ENCODE results near the gene KPNA1.
A peak's percentile ranks its signal among the peaks of the same experiment; 100 is the strongest.

The KPNA1 gene

DNA sequence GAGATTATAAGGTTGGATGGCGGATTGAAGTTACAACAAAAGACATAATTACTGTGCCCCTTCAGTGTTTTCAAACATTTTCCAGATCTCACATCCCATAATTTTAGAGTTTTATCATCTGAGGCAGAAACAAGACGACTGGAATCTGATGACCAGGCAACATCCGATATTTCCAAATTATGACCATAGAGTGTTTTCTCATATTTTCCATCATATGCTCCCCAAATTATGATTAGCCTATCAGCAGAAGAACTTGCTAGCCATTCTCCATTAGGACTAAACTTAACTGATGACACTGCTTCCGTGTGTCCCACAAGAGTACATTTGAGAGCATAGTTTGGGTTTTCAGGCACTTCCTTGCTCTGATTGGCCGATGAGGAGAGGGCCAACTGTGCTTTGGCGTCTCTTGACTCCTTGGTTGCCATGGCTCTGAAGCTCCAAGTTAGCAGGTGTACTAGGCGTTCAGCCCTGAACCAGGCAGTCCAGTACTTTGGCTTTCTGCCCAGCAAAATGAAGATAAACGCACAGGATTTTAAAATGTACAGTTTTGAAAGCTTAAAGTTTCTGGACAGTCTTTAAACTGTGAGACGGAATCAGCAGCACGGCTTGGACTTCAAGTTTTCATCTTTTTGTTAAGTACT lies 99.5 kb downstream of the KPNA1 start:
- peak; percentile 30 for DNase-seq (ENCODE audit: low spot score)

DNA sequence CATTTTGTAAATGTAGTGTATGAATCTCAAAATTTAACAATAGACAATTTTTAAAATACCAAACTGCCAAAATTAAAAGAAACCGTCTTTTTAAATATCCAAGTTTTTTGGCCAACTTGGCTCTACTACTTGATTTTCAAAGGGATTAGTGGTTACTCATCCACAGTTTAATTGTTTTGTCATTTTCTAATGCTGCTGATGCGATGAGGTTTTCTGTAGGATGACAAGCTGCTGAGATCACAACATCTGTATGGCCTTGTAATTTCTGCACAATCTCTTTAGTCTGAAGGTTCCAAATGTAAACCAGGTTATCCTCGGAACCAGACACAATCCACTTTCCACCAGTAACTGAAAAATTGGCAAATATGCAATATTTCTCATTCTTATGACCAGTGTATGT lies 100.3 kb downstream of the KPNA1 start:
- DNase-seq (ENCODE audit: low spot score): no peak

DNA sequence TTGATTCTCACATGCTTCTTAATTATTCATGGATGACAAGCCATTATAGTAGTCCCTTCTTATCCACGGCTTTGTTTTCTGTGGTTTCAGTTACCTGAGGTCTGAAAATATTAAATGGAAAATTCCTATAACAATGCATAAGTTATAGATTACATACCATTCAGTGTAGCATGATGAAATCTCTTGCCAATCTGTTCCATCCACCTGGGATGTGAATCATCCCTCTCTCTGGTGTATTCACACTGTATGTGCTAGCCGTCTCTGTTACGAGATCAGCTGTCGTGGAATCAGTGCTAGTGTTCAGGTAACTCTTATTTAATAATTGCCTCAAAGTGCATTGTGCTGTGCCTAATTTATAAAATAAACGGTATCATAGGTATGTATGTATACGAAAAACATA lies 104.1 kb downstream of the KPNA1 start:
- DNase-seq (ENCODE audit: low spot score): no peak

DNA sequence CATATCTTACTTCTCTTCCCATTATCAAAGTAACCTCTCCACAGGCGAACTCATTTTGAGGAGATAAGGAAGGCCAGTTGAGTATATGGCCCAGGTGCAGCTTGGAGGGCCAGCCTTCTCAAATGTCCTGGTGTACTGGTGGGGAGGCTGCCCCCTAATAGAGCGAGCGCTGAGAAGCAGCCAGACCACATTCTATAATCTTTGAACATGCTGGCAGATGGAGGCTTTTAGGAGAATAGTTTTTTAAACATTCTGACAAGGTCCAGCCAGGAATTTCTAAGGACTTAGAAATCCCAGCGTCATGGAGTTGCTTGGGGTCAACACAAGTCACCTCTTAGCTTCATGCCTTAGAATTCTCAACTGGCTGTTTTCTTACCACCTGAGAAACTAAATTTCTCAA lies 104.6 kb downstream of the KPNA1 start:
- no peak for DNase-seq (ENCODE audit: low spot score)

GRCh38 chr3:122409446-122409845 lies 105.3 kb downstream of the KPNA1 start:
- DNase-seq (ENCODE audit: low spot score): no peak

GRCh38 chr3:122407946-122408345 lies 106.8 kb downstream of the KPNA1 start:
- no peak for DNase-seq (ENCODE audit: low spot score)

- DNase-seq (ENCODE audit: low spot score): no peak
These were observed 108.5 kb downstream of the KPNA1 start for GRCh38 chr3:122406198-122406597.

DNA sequence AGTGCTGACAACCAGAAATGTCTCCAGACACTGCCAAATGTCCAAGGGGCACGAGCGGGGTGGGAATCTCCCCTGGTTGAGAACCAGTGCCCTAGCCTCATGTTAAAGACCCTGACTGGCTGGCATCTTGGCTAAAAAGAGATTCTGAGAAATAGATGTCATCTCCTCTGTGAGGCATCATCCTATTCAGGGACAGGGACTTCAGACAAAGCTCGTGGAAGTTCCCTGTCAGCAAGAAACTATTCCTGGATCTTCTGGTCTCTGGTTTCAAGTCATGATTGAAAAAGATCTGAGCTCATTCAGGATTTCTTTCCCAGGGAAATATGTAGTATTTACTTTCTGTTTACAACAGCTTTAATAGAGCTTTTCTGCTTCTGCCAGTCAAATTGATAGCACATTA lies 109.7 kb downstream of the KPNA1 start:
- DNase-seq (ENCODE audit: low spot score): no peak

DNA sequence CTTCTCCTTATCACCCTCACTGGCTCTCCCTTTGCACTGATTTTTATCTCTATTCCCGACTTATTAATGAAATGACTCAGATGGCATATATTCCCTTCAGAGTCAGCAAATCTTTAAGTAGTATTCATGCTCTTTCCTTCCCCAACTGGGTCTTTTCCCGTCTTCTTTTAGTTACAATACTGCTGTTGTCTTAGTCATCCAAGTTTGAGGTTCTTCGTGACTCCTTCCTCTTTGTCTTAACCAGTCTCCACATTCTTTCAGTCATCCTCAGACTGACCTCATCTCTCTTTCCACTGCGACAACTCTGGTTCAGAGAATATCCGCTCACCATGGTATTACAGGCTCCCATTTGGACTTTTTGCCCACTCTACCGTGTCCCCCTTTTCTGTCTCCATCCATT lies 111.2 kb downstream of the KPNA1 start:
- DNase-seq (ENCODE audit: low spot score): no peak

GRCh38 chr3:122398920-122399319 lies 115.8 kb downstream of the KPNA1 start:
- DNase-seq (ENCODE audit: low spot score): no peak

DNA sequence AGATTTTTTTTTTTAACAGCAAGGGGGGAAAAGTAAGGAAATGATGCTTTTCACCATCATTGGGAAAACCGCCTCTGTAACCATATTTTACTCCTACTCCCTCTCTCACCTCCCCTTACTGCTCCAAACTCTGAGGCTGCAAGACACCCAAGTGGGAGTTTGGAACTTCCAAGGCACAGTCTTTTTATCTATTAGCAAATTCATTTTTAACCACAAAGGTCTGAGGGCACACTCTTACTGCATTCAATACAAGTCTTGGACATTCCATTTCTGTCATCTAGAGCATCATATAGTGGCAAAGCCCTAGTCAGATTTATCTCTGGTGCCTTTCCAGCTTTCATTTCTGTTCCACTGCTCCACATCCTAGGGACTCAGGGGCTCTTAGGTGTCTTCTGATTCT lies 117.5 kb downstream of the KPNA1 start:
- DNase-seq (ENCODE audit: low spot score): no peak

DNA sequence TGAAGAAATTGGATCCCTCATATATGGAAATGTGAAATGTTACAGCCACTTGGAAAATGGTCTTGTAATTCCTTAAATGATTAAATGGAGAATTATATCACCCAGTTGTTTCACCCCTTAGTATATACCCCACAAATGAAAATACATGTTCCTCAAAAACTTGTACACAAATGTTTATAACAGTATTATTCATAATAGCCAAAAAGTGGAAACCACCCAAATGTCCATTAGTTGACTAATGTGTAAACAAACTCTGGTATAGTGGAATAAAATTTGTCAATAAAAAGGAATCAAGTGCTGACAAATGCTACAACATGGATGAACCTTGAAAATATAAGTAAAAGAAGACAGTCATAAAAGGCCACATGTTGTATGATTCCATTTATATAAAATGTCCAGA lies 118.2 kb downstream of the KPNA1 start:
- no peak for DNase-seq (ENCODE audit: low spot score)

DNA sequence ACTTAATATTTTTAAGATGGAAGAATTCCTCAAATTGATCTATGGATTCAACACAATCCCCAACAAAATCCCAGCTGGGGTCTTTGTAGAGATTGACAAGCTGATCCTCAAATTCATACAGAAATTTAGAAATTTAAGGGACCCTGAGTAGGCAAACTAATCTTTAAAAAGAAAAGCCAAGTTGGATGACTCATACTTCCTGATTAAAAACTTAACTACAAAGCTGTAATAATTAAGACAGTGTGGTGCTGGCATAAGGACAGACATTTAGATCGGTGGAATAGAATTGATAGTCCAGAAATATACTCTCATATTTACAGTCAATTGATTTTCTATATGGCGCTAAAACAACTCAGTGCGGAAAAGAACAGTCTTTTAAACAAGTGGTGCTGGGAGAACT lies 119.2 kb downstream of the KPNA1 start:
- DNase-seq (ENCODE audit: low spot score): no peak

DNA sequence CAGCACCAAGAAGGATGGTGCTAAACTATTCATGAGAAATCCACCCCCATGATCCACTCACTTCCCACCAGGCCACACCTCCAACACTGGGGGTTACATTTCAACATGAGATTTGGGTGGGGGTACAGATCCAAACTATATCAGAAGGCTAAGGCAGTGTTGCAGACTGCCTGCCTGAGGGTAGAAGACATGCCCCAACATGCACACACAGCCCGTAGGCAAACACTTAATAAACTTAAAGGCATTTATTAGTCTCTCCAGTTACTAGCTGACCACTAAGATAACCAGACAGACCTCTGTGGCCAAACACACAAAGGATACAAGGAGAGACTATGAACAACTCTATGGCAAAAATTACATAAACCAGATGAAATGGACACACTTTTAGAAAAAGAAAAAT lies 120.6 kb downstream of the KPNA1 start:
- DNase-seq (ENCODE audit: low spot score): no peak

DNA sequence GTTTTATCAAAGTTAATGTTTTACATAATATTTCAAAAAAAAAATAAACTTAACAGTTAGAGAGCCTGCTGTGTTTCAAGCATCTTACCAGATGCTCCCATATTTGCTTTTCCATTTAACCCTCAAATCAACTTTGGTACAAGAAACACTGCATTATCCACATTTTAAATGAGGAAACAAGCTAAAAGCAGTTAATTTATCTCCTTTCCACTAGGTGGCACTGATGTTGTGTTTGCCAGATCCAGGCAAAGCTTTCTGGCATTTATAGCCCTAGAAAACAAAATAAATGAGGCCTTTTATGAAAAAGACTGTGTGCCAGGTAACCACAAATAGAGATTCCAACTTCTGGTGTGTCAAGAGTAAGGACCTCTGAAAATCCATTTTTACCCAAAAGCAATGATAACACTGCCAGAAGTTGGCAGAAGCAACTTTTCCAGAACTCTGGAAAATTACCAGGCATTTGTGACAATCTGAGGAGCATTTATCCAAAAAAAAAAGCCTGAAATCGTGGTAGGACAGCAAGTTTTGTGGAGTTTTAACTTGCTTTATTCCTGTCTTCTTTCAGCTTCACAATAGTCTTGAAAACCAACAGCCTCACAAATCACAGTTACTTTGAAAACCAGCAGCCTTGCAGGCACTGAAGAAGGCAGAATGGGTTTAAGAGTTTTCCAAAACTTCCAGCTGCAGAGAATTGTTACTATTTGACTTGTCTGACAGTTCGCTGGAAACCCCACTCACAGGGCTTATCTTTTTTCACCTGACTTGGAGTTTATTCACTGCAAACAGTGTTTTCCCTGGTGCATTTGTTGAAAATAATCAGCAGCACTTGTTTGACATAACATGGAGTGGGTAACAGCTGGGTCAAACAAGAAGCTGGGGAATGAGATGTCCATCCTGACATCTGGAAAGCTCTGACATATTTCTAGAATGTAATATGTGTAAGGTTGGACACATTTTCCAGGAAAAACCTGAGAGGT lies 121.6 kb downstream of the KPNA1 start:
- DNase-seq (ENCODE audit: low spot score): peak; percentile 37

- DNase-seq (ENCODE audit: low spot score): no peak
These were observed 122.9 kb downstream of the KPNA1 start for GRCh38 chr3:122391681-122392446.

GRCh38 chr3:122390665-122391064 lies 124.1 kb downstream of the KPNA1 start:
- DNase-seq (ENCODE audit: low spot score): no peak

DNA sequence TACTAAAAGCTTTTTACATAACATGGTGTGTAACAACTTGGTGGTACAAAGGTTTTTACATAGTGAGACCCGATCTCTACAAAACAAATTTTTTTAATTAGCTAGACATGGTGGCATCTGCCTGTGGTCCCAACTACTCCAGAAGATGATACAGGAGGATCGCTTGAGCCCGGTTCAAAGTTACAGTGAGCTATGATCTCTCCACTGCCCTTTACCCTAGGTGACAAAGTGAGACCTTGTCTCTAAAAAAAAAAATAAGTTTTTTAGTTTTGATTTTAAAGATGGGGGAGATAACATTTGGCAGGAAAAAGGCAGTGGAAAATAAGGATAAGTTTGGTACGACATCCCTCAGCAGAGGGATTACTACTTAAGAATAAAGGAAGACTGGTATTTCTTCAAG lies 124.8 kb downstream of the KPNA1 start:
- no peak for DNase-seq (ENCODE audit: low spot score)

DNA sequence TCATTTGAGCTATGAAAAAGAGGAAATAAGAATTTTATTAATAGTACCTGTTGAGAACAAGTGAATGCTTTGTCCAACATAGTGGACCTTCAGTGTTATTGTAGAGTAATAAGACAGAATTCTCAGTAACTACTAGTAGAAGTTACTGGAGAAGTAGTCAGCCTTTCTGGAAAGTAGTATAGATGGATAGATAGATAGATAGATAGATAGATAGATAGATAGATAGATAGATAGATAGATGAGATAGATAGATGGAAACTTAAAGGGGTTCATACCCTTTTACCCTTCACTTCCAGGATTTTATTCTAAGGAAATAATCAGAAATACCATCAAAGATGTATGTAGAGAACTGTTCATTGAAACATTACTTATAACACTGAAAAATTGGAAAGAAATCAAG lies 125.5 kb downstream of the KPNA1 start:
- no peak for DNase-seq (ENCODE audit: low spot score)

DNA sequence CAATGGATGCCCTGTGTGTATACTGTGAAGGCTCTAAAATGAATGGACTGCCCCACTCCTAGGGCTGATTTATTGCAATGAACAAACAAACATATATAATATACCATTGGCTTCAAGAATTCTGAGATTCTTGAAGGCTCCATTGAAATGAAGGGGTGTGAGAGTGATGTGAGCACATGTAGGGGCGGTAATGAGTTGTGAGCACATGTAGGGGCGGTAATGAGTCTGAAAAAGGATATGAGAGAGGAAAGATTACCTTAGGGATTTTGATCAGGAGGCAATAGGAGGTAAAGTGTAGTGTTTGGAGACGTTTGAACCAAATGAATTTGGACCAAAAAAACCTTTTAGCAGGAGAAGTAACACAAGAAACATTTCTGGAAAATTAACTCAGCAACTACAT lies 127.0 kb downstream of the KPNA1 start:
- DNase-seq (ENCODE audit: low spot score): no peak

DNA sequence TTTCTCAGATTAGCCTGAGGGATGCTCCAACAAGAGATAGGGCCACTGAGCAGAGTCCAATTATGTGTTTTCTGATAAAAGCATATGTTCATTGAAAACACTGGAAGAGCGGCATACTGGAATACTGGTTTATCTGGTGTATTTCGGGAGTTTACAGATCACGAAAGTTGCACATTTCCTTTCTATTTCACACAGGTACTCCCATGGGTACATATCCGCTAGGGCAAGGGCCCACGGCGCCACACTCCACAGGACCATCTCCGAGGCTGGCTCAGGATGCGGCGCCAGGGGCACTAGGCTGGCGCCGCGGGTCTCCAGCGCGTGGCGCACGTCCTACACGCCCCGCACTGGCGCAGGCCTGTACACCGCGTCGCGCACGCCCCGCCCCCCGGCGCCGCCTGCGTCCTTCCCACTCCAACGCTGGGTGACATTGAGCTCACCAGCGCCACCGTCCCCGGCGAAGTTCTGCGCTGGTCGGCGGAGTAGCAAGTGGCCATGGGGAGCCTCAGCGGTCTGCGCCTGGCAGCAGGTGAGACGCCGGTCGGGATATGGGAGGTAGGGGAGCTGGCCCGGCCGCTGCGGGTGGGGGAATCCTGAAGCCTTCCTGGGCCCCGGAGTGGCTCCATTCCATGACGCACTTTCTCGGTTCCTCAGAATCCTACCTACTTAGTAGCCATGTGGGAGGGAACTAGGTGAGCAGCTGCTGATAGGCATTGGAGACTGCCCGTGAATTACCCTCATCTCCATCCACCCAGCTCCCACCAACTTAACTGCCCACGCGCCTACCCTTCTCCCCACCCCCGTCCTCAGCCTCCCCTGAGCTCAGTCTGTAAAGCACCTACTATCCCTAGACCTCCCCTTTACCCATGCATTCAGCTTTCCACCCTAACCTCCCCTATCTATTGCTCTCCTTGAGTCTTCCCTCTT lies 130.7 kb downstream of the KPNA1 start, which contains the start of gene FAM162A:
FAM162A (plus strand) TSS at position 412 of the 927 bp plus-strand sequence; CDS start at position 496, 84 bp downstream.
- DNase-seq (ENCODE audit: low spot score): peak; percentile 91
